Endothelial cell of umbilical vein (primary cell): ENCODE data around the gene INTS6. TPM values are rescaled to one million over a fixed set of nuclear protein-coding genes. Genes with fewer than 3 reads are reported as not detected.

Experiments used
- BruUV-seq: library from RNA; stranded (reverse); fragments of 400-500 nt; replicated peaks from 2 replicates; lab custom pipeline; 2021; lab: Mats Ljungman, UMichigan
- CTCF ChIA-PET: fragments of 300-600, 350-600 bp; sonication (Branson Sonifier 250); formaldehyde crosslinking; loops from one replicate; lab custom pipeline; 2021; ENCODE audit warnings: antibody characterized with exemption, inconsistent platforms; lab: Charles Lee
- POLR2A ChIA-PET: fragments of 300-600, 350-600 bp; sonication (Branson Sonifier 250); formaldehyde crosslinking; loops from one replicate; lab custom pipeline; 2021; ENCODE audit warnings: antibody characterized with exemption, inconsistent platforms; lab: Charles Lee
- DNase-seq: peaks from one replicate; pipeline ENCODE4 v3.0.0-alpha.2; 2011; ENCODE audit warnings: low read depth, low spot score
- FAIRE-seq: peaks from 2 replicates; lab custom pipeline; 2011; peaks lifted over from hg19 to GRCh38; lab: Jason Lieb, UNC
- H2AFZ ChIP-seq: 2 replicates; pipeline ENCODE4 v1.6.0; 2012; ENCODE audit warnings: low read depth, low read length, control low read depth, inconsistent platforms
- H3K27ac ChIP-seq: 2 replicates; pipeline ENCODE4 v1.5.1; 2011; ENCODE audit warnings: low read depth, mild to moderate bottlenecking, control low read depth, low read length, moderate library complexity; ENCODE audit not compliant: insufficient read depth
- H3K27me3 ChIP-seq, 2 experiments: 2 replicates each; pipeline versions ENCODE4 v1.6.0 to v1.6.1; 2011; ENCODE audit warnings: low read length in 2 of 2, mixed read lengths in 1 of 2; ENCODE audit not compliant: control insufficient read depth in 2 of 2, insufficient read depth in 2 of 2
- H3K36me3 ChIP-seq, 2 experiments: 2 replicates in 1 of 2; 3 replicates in 1 of 2; pipeline ENCODE4 v1.5.1; 2011; ENCODE audit warnings: low read length in 2 of 2, mild to moderate bottlenecking in 1 of 2, moderate library complexity in 1 of 2; ENCODE audit not compliant: control insufficient read depth in 2 of 2, insufficient read depth in 2 of 2; ENCODE audit errors: extremely low read depth in 1 of 2
- H3K4me1 ChIP-seq: 3 replicates; pipeline ENCODE4 v1.5.1; 2011; ENCODE audit warnings: mild to moderate bottlenecking, low read length; ENCODE audit not compliant: control insufficient read depth, insufficient read depth; ENCODE audit errors: extremely low read depth
- H3K4me2 ChIP-seq: 2 replicates; pipeline ENCODE4 v1.6.1; 2011; ENCODE audit warnings: low read length, control low read depth, mixed read lengths; ENCODE audit not compliant: insufficient read depth
- H3K4me3 ChIP-seq, 3 experiments: fragments of 200-600 bp in 1 of 3; sonication (generic), shearing (Covaris generic) in 1 of 3; replicated peaks in 1 of 3; 2 replicates each; pipeline ENCODE4 v1.5.1; 2011 to 2016; ENCODE audit warnings: control low read depth in 3 of 3, low read length in 3 of 3, mild to moderate bottlenecking in 2 of 3, inconsistent platforms in 1 of 3, low read depth in 1 of 3, moderate library complexity in 1 of 3; ENCODE audit not compliant: insufficient read depth in 1 of 3
- H3K79me2 ChIP-seq: 2 replicates; pipeline ENCODE4 v1.6.0; 2012; ENCODE audit warnings: low read length, inconsistent platforms; ENCODE audit not compliant: control insufficient read depth, insufficient read depth
- H3K9ac ChIP-seq: replicated peaks from 2 replicates; pipeline ENCODE3; 2011; ENCODE audit warnings: low read length, control low read depth; ENCODE audit not compliant: insufficient read depth; ENCODE audit errors: extremely low read depth
- H3K9me1 ChIP-seq: replicated peaks from 3 replicates; pipeline ENCODE4 v1.6.0; 2011; ENCODE audit warnings: mild to moderate bottlenecking, low read length; ENCODE audit not compliant: control insufficient read depth, insufficient read depth; ENCODE audit errors: extremely low read depth
- H3K9me3 ChIP-seq: replicated peaks from 2 replicates; pipeline ENCODE4 v1.5.1; 2012; ENCODE audit warnings: low read length, inconsistent platforms; ENCODE audit not compliant: control insufficient read depth, insufficient read depth
- H4K20me1 ChIP-seq: replicated peaks from 2 replicates; pipeline ENCODE3; 2011; ENCODE audit warnings: mild to moderate bottlenecking, low read length; ENCODE audit not compliant: control insufficient read depth, insufficient read depth; ENCODE audit errors: extremely low read depth
- EZH2 ChIP-seq: IDR thresholded peaks from 2 replicates; pipeline ENCODE4 v1.6.1; 2012; ENCODE audit warnings: borderline replicate concordance, low read depth, mild to moderate bottlenecking, moderate library complexity, low read length, inconsistent platforms; ENCODE audit not compliant: severe bottlenecking
- FOS ChIP-seq: IDR thresholded peaks from 2 replicates; pipeline ENCODE4 v1.6.1; 2011; ENCODE audit warnings: mild to moderate bottlenecking, low read length, moderate library complexity, borderline replicate concordance; ENCODE audit not compliant: insufficient read depth
- GATA2 ChIP-seq: IDR thresholded peaks from 2 replicates; pipeline ENCODE4 v1.7.0; 2011; ENCODE audit warnings: low read depth, mild to moderate bottlenecking, moderate library complexity, mixed read lengths, low read length; ENCODE audit not compliant: insufficient read length, insufficient read depth
- JUN ChIP-seq: IDR thresholded peaks from 2 replicates; pipeline ENCODE4 v1.6.1; 2011; ENCODE audit warnings: borderline replicate concordance, low read depth; ENCODE audit not compliant: insufficient read length, insufficient read depth
- MAX ChIP-seq: IDR thresholded peaks from 2 replicates; pipeline ENCODE4 v1.6.1; 2011; ENCODE audit not compliant: insufficient read depth, insufficient read length
- MYC ChIP-seq: IDR thresholded peaks from one replicate; pipeline ENCODE4 v1.6.1; 2011; ENCODE audit warnings: mild to moderate bottlenecking, low read depth, low read length
- POLR2A ChIP-seq: IDR thresholded peaks from 2 replicates; pipeline ENCODE4 v1.6.1; 2012; ENCODE audit warnings: low read depth, mild to moderate bottlenecking, control low read depth, low read length
- POLR2AphosphoS5 ChIP-seq: IDR thresholded peaks from 2 replicates; pipeline ENCODE4 v1.6.1; 2012; ENCODE audit warnings: low read depth, mild to moderate bottlenecking, control low read depth, low read length, moderate library complexity; ENCODE audit not compliant: insufficient read depth
- dilution Hi-C: fragments of 300-500 bp; cut with MboI; formaldehyde crosslinking; loops from one replicate; pipeline ENCODE4 v1.15.0; 2019; ENCODE audit warnings: low sequenced_read_pairs; ENCODE audit not compliant: extremely low pct_ligation_motif_present
- intact Hi-C: fragments of 100-400 bp; cut with micrococcal nuclease; formaldehyde crosslinking; loops from one replicate; pipeline ENCODE4 v1.10.0; 2022
- polyA plus RNA-seq, 4 experiments: library from polyadenylated mRNA; depleted of rRNA in 3 of 4; stranded (reverse) in 3 of 4; unstranded in 1 of 4; fragments of >200 nt; gene quantifications; 2 replicates each; pipeline versions ENCODE4 v1.2.1 to v1.2.3, GENCODE V29; 2011 to 2012; ENCODE audit warnings: missing spikeins in 1 of 4
- total RNA-seq: library from RNA; stranded (reverse); gene quantifications from 2 replicates; pipeline ENCODE4 v1.2.3, GENCODE V29; 2021
- TF ChIP-seq, protein P1 (sequence below), 2 donors: IDR thresholded peaks; 1 replicate in 1 of 2; 2 replicates in 1 of 2; pipeline ENCODE4 v1.5.1; 2011; ENCODE audit warnings: low read length in 2 of 2, mild to moderate bottlenecking in 2 of 2, moderate library complexity in 2 of 2, control low read depth in 1 of 2, inconsistent platforms in 1 of 2, low read depth in 1 of 2; ENCODE audit not compliant: insufficient read depth in 1 of 2; ENCODE audit errors: extremely low read depth in 1 of 2

The INTS6 gene
- total and polyA plus RNA-seq, 2 donors (not counting 3 experiments of a cell fraction or from before 2014, with no cell fraction given), result 9.5 to 45.4 TPM

- Histone ChIP-seq H3K9ac (peak overlapping the region; percentile 48), H3K4me1 (peaks cover 15% of the 10 kb centered on the region), H3K9me3 (no peaks in the 10 kb centered on the region), H3K27ac (peak overlapping the region; percentile 66), H3K79me2 (peaks cover 9% of the 10 kb centered on the region), H3K4me2 (peak overlapping the region; percentile 30), H4K20me1 (no peaks in the 10 kb centered on the region), H2AFZ (no peak overlapping the region), H3K36me3 (peaks cover 0 to 19% of the 10 kb centered on the region in 2 experiments), H3K4me3 (no peak overlapping the region), H3K9me1 (peaks cover 6% of the 10 kb centered on the region), H3K27me3 (no peaks in the 10 kb centered on the region)
- peak; percentile 74 for FAIRE-seq
- ChIA-PET POLR2A (no interaction called here), CTCF (interaction anchor here (1.3 kb wide), 1 partner anchor 418 kb away, joined by 3 read pairs; no protein-coding TSS in a partner anchor)
- dilution Hi-C loops, result no loop called here
- peak; percentile 76 for DNase-seq
- intact Hi-C loops, result no loop called here
- no TSS peak for BruUV-seq
- peak; percentile 44 for TF ChIP-seq JUN
- no peak for TF ChIP-seq GATA2
These were observed 72.6 kb downstream of the INTS6 start for GRCh38 chr13:51380269-51380668.

DNA sequence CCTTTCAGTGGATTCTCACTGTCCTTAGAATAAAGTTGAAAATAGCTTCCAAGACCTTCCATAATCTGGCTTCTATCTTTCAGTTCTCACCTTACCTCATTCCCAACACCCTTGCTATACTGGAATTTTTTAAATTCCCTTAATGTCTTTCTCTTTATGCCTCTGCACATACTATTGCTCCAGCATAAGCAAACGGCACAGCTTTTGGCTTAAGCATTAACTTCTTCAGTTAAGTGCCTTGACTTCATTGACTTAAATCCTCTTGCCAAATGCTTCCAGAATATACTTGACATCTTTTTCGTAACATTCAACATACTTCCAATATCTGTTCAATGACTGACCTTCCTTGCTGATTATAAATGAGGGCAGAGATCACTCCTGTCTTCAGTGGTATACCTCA, 79.4 kb downstream of the INTS6 start:
- POLR2A ChIA-PET, result no interaction called here
- FAIRE-seq (no peak), DNase-seq (no peak)
- no peak for TF ChIP-seq MAX
- no peak for TF ChIP-seq FOS
- no peak for TF ChIP-seq GATA2
- no peak for TF ChIP-seq POLR2A
- no peak for TF ChIP-seq EZH2
- TF ChIP-seq, protein P1, sequence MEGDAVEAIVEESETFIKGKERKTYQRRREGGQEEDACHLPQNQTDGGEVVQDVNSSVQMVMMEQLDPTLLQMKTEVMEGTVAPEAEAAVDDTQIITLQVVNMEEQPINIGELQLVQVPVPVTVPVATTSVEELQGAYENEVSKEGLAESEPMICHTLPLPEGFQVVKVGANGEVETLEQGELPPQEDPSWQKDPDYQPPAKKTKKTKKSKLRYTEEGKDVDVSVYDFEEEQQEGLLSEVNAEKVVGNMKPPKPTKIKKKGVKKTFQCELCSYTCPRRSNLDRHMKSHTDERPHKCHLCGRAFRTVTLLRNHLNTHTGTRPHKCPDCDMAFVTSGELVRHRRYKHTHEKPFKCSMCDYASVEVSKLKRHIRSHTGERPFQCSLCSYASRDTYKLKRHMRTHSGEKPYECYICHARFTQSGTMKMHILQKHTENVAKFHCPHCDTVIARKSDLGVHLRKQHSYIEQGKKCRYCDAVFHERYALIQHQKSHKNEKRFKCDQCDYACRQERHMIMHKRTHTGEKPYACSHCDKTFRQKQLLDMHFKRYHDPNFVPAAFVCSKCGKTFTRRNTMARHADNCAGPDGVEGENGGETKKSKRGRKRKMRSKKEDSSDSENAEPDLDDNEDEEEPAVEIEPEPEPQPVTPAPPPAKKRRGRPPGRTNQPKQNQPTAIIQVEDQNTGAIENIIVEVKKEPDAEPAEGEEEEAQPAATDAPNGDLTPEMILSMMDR (IDR thresholded peaks at IDR 0.05; ENCODE audit: extremely low read depth in 1 of 2, insufficient read depth in 1 of 2, low read depth in 1 of 2, low read length in 2 of 2), result no peak
- TF ChIP-seq MYC, result no peak
- TF ChIP-seq JUN, result no peak
- no peak for TF ChIP-seq POLR2AphosphoS5
- no peak overlapping the region for H2AFZ ChIP-seq
- BruUV-seq, result no TSS peak
- no peaks in the 10 kb centered on the region for H3K9me1 ChIP-seq
- no peak overlapping the region for H3K27ac ChIP-seq
- peaks cover 2% of the 10 kb centered on the region for H3K79me2 ChIP-seq
- H3K9me3 ChIP-seq, result no peaks in the 10 kb centered on the region
- H3K27me3 ChIP-seq, result no peaks in the 10 kb centered on the region
- no peak overlapping the region for H3K4me2 ChIP-seq
- no peak overlapping the region for H3K4me3 ChIP-seq
- intact Hi-C loops, result loop anchor here (10.0 kb wide), 1 partner anchor 149 kb away; the partner anchor contains the start of gene FAM124A
- H3K4me1 ChIP-seq, result no peaks in the 10 kb centered on the region
- H3K36me3 ChIP-seq, result peaks cover 12 to 17% of the 10 kb centered on the region in 2 experiments
- CTCF ChIA-PET, result no interaction called here
- H3K9ac ChIP-seq, result no peak overlapping the region
- no peaks in the 10 kb centered on the region for H4K20me1 ChIP-seq
- dilution Hi-C loops, result no loop called here
